Measurements from ENCODE around the gene PRR16.

DNA sequence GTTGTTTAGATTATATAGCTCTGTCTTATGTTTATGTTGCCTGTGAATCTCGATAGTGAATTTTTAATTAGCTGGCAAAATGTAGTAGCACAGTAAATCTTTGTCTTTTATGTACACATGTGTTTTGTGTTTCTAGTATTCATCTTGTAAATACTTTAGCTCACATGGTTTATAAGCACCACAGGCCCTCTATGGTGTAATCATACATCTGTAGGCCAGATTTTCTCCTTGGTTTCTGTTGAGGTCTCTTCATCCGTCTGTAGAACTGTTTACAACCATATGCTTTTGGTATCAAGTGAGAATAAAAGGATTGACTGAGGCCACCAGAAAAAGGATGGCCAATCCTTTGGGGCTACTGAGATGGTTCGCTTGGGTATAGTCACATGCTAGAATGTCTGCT is 45.0 kb downstream of the PRR16 start:
- TF ChIP-seq, protein P1, sequence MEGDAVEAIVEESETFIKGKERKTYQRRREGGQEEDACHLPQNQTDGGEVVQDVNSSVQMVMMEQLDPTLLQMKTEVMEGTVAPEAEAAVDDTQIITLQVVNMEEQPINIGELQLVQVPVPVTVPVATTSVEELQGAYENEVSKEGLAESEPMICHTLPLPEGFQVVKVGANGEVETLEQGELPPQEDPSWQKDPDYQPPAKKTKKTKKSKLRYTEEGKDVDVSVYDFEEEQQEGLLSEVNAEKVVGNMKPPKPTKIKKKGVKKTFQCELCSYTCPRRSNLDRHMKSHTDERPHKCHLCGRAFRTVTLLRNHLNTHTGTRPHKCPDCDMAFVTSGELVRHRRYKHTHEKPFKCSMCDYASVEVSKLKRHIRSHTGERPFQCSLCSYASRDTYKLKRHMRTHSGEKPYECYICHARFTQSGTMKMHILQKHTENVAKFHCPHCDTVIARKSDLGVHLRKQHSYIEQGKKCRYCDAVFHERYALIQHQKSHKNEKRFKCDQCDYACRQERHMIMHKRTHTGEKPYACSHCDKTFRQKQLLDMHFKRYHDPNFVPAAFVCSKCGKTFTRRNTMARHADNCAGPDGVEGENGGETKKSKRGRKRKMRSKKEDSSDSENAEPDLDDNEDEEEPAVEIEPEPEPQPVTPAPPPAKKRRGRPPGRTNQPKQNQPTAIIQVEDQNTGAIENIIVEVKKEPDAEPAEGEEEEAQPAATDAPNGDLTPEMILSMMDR (IDR thresholded peaks at IDR 0.05; ENCODE audit: poor library complexity): no peak
- TF ChIP-seq EZH2 (IDR thresholded peaks at IDR 0.05; ENCODE audit: borderline replicate concordance): no peak
